Neural crest cell (in vitro differentiated cells): ENCODE results near the gene STARD10. TPM values are rescaled to one million over a fixed set of nuclear protein-coding genes. Genes with fewer than 3 reads are reported as not detected.

Experiments
- DNase-seq: peaks from one replicate; pipeline ENCODE4 v3.0.0; 2021; ENCODE audit warnings: low read depth, mixed read lengths, low spot score
- H3K27ac Mint-ChIP-seq: one replicate; pipeline ENCODE4 v1.8.0; 2021; ENCODE audit warnings: mild to moderate bottlenecking, mixed read lengths; ENCODE audit not compliant: unreplicated experiment
- H3K27me3 Mint-ChIP-seq: 2 replicates; pipeline ENCODE4 v1.8.0; 2021; ENCODE audit warnings: low read depth, mild to moderate bottlenecking, mixed read lengths
- H3K36me3 Mint-ChIP-seq: 2 replicates; pipeline ENCODE4 v1.8.0; 2021; ENCODE audit warnings: low read depth, mild to moderate bottlenecking, mixed read lengths
- H3K4me1 Mint-ChIP-seq: 2 replicates; pipeline ENCODE4 v1.8.0; 2021; ENCODE audit warnings: mixed read lengths
- H3K4me3 Mint-ChIP-seq: one replicate; pipeline ENCODE4 v1.8.0; 2021; ENCODE audit warnings: mild to moderate bottlenecking, mixed read lengths
- H3K9me3 Mint-ChIP-seq: 2 replicates; pipeline ENCODE4 v1.8.0; 2021; ENCODE audit warnings: mixed read lengths
- total RNA-seq: library from RNA; stranded (reverse); gene quantifications from 2 replicates; pipeline ENCODE4 v1.2.1, GENCODE V29; 2021
- TF ChIP-seq, protein P1 (sequence below): fragments of 200-600 bp; sonication (generic); conservative IDR thresholded peaks from 2 replicates; pipeline ENCODE4 v1.5.0; 2021; ENCODE audit warnings: antibody characterized with exemption, mild to moderate bottlenecking

The STARD10 gene
- total RNA-seq, 1 donor from 2014 or later: 12.6 TPM

DNA sequence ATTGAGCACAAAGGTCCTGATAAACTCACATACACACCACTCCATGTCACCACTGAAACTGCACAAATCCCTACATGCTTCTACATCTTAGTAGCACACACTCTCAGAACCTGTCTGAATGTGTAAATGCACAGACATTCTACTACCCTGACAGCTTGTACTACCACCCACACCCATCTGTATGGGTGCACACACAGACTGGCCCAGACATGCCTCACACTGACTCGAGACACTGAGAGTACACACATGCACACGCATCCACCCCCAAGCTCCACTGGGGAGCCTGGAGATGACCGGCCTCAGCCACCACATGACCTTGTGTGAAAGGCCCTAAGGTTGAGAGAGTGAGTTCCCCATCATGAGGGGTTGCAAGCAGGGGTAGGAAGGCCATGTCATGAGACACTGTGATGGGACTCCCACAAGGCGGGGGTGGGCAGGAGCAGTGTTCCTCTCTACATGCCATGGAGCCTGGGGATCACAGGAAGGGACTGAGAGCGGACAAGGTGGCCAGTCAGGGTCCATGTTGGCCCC, 69.8 kb downstream of the STARD10 start:
- DNase-seq: no peak
- Mint-ChIP-seq H3K27me3 (no peaks in the 10 kb centered on the region), H3K27ac (peak overlapping the region; percentile 83), H3K9me3 (no peaks in the 10 kb centered on the region), H3K4me1 (peaks cover 19% of the 10 kb centered on the region), H3K4me3 (no peak overlapping the region), H3K36me3 (no peaks in the 10 kb centered on the region)
- TF ChIP-seq, protein P1, sequence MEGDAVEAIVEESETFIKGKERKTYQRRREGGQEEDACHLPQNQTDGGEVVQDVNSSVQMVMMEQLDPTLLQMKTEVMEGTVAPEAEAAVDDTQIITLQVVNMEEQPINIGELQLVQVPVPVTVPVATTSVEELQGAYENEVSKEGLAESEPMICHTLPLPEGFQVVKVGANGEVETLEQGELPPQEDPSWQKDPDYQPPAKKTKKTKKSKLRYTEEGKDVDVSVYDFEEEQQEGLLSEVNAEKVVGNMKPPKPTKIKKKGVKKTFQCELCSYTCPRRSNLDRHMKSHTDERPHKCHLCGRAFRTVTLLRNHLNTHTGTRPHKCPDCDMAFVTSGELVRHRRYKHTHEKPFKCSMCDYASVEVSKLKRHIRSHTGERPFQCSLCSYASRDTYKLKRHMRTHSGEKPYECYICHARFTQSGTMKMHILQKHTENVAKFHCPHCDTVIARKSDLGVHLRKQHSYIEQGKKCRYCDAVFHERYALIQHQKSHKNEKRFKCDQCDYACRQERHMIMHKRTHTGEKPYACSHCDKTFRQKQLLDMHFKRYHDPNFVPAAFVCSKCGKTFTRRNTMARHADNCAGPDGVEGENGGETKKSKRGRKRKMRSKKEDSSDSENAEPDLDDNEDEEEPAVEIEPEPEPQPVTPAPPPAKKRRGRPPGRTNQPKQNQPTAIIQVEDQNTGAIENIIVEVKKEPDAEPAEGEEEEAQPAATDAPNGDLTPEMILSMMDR: no peak

DNA sequence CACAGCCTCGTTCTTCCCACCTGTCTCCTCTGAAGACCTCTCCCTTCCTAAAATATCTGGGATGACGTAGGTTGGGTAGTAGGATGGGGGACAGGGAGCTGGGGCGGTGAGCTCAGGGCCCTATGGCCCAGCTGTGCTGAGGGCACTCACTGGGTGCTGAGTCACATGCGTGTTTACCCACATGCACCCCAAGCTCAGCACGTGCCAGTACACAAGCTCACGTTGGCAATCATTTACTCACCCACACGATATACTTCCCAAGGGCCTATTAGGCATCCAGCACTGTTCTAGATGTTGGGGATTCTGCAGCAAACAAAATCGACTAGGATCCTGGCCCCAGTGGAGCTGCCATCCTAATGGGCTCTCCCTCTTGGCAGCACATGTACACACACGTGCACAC, 70.3 kb downstream of the STARD10 start:
- Mint-ChIP-seq H3K4me3 (no peak overlapping the region), H3K27ac (peak overlapping the region; percentile 83), H3K4me1 (peaks cover 19% of the 10 kb centered on the region), H3K27me3 (no peaks in the 10 kb centered on the region), H3K36me3 (no peaks in the 10 kb centered on the region), H3K9me3 (no peaks in the 10 kb centered on the region)
- no peak for DNase-seq
- TF ChIP-seq, protein P1: no peak

DNA sequence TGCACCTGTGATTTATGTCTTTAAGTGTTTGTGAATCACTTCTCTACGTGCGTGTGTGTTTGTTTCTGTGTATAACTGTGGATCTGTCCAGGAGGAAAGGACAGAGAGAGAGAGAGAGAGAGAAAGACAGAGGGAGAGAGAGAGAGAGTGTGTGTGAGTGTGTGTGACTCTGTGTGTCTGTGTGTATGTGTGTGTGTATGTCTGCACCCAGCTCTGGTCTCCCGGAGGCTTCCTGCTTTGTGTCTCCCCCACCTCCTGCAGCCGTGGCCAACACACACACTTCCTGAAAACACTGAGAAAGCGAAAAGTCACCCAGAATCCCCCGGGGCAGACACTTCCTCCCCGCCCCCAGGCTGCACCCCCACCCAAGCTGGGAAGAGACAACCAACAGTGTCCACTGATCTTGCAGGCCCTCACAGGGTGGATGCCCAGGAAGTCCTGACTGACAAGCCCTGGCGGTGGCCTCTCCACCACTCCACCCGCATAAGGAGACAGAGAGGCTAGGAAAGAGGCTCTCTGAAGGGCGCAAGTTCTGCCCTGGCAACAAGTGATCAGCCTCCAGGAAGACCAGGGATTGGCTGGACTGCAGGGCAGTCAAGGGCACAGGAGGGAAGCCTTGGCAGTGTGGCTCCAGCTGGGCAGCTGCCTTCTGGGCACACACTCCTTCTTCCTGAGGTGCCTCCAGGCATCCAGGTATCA, 71.6 kb downstream of the STARD10 start:
- no peaks in the 10 kb centered on the region for H3K27me3 Mint-ChIP-seq
- DNase-seq: peak; percentile 50
- no peaks in the 10 kb centered on the region for H3K9me3 Mint-ChIP-seq
- TF ChIP-seq, protein P1: no peak
- no peaks in the 10 kb centered on the region for H3K36me3 Mint-ChIP-seq
- peak overlapping the region; percentile 29 for H3K27ac Mint-ChIP-seq
- H3K4me1 Mint-ChIP-seq: peaks cover 19% of the 10 kb centered on the region
- peak overlapping the region; percentile 45 for H3K4me3 Mint-ChIP-seq

DNA sequence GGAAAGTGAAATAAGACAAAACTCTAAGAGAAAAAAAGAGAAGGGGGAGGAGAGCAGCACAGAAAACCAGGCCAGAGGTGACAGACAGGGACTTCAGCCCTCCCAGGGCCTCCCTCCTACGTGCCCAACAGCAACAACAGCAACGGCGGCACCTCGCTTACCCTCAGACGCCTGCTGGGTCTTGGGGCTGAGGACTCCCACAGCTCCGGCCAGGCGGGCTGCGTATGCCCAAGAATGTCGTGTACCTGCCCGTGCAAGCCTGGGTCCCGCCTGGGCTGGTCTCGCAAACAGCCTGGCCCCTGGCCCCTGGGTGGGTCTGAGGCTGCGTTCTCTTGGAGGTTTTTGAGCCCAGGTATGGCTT, 72.2 kb downstream of the STARD10 start:
- TF ChIP-seq, protein P1: no peak
- DNase-seq: no peak
- H3K36me3 Mint-ChIP-seq: no peaks in the 10 kb centered on the region
- H3K27ac Mint-ChIP-seq: peak overlapping the region; percentile 29
- H3K4me1 Mint-ChIP-seq: peaks cover 19% of the 10 kb centered on the region
- H3K9me3 Mint-ChIP-seq: no peaks in the 10 kb centered on the region
- H3K4me3 Mint-ChIP-seq: no peak overlapping the region
- no peaks in the 10 kb centered on the region for H3K27me3 Mint-ChIP-seq

DNA sequence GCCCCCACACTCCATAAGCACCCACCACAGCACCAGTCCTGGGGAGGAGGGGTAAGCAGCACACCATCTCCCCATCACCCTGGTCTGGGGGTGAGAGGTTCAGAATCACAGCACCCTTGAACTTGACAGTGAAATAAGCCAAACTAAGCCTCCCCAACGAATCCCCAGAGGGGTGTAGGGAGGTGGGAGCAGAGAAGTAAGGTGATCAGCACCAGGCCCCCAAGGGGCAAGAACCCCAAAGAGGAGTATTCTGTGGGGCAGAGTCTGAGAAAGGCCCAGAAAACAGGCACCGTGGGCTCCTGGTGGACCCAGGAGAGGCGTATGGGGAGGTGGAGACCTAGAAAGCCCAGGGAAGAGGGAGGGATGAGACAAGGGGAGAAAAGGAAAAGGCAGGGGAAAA, 72.6 kb downstream of the STARD10 start:
- Mint-ChIP-seq H3K9me3 (no peaks in the 10 kb centered on the region), H3K27me3 (no peaks in the 10 kb centered on the region), H3K27ac (no peak overlapping the region), H3K4me3 (no peak overlapping the region), H3K4me1 (peaks cover 22% of the 10 kb centered on the region), H3K36me3 (no peaks in the 10 kb centered on the region)
- no peak for DNase-seq
- TF ChIP-seq, protein P1: no peak
